Stimulated activated CD4-positive, alpha-beta T cell treated with anti-CD3 and anti-CD28 coated beads, Interleukin-1b, Interleukin-23, amount 100 ng/mL, for 4 hours (primary cell): ENCODE data around the gene DOK7.

Experiments
- DNase-seq, 2 donors: peaks; one replicate each; pipeline ENCODE4 v3.0.0-alpha.2; 2020; ENCODE audit warnings: low read depth in 2 of 2

Gene DOK7

DNA sequence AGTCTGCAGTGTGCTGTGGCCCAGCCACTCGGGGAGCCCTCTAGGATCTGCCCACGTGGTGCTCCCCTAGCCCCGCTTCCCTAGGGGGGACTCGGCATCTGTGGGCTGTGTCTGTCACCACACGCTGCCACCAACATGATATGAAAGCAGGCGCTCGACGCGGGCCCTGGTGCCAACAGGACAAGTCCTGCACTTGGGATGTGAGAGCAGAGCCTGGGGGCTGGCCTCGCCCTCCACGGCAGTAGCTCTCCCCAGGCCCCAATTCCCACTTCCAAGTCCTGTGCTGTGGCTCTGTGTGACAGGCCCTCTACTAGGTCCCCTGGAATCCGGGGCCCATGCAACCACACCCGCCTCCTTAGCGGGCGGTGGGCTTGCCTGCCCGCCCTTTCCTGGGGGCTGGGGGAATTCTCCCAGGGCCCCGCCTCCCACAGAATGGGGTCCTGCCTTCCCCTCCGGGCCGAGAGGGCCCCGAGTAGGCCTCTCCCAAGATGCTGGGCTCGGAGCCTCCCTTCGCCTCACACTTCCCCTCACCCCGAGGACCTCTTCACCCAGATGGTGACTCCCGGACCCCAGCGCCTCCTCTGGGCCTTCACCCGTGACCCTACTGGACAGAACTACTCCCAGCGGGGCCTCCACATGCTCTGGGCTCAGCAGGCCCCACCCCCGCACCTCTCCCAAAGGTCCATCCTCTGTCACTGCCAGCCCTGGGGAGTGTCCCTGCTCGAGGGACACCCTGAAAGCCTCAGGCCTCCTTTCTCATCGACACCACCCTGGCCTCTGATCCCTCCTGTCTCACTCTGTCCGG lies 57.9 kb downstream of the DOK7 start:
- no peak for DNase-seq

DNA sequence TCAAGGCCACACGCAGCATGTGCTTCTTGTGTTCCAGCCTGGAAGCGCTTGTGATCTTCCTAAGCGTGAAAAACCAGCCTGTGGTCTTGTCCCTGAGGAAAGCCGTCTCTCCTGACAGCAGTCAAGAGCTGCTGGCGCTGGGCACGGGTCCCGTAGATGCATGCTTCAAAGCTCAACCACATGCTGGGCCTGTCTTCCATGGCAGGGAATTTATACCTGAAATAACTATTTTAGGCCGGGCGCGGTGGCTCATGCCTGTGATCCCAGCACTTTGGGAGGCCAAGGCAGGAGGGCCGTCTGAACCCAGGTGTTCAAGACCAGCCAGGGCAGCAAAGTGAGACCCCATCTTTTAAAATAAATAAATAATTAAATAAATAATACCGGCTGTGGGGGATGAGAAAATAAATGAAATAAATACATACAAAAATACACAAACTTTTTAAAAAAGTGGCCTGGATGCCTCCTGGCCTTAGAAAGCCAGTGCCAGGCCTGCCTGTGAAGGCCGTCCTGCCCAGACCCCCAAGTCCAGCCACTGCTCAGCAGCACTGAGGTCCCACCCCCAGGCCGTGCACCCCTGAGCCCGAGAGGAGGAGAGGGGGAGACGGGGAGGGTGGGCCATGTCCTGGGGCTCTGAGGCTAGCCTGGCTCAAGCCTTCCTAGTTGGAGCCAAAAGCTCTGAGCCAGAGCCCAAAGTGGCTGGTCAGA lies 58.7 kb downstream of the DOK7 start:
- DNase-seq: no peak

DNA sequence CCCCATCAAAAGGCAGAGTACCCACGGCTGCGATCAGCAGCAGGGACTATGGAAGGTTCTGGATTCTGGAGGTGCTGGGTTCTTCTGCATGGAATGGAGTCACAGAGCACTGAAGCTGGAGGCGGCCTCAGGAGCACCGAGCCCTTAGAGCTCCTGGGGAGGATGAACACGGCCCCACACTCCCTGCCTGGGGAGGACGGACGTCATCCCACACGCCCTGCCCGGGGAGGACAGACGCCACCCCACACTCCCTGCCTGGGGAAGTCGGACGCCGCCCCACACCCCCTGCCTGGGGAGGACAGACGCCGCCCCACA lies 59.2 kb downstream of the DOK7 start:
- DNase-seq: no peak

DNA sequence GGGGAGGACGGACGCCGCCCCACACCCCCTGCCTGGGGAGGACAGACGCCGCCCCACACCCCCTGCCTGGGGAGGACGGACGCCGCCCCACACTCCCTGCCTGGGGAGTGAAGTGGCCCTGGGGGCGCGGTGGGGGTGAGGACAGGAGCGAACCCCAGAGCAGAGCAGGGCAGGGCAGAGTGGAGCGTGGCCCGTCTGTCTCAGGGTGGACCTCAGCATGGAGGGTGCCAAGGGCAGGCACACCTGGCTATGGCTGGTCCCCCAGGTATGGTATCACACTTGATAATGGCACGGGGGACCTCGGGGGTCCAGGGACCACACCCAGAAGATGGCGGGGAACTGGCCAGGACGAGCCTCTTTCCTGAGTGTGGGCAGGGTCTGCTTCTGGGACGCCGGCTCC lies 59.5 kb downstream of the DOK7 start:
- DNase-seq: no peak

DNA sequence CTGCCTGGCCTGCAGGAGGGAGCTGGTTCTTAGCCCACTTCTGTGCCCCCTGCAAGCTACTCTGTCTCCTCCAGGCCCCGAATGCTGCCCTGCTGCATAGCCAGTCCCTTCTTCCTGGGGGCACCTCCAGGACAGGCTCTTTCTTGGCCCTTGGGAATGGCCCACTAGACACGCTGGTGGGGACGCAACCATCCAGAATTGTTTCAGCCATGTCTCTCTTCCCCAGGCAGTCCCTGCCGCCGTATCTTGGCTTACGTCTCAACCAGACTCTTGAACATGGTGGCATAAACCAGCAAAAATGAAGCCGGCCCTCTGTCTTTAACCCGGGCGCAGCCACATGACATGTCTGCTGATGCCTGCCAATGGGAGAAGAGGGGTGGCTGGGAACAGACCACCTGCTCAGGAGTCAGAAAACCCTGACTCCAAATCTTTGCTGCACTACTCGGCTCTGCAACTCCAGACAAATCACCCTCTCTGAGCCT lies 60.1 kb downstream of the DOK7 start:
- DNase-seq: no peak

DNA sequence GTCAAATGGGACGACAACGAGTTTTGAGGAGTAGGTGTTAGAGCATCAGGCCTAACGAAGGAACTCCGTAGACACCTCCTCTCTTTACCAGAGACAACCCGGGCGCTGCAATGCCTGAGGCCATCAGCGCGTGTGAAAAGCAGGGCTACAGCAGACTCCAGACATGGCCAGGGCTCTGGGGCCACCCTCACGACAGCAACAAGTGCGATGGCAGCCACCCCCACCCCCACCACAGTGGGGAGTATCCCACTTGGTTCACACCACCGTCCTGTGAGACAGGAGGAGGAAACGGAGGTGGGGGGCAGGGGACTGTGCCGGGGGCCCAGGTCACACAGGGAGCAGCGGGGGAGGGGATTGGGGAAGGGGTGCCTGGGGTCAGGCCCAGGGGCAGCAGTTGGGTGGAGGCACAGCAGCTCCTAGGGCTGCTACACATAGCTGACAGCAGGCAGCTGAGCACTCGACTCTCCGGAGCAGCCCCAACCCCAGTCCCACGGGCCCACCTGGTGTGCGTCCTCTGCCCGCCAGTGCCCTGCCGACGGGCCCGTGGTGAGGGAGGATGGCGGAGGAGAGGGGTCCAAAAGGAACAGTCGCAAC lies 60.6 kb downstream of the DOK7 start:
- DNase-seq: no peak

DNA sequence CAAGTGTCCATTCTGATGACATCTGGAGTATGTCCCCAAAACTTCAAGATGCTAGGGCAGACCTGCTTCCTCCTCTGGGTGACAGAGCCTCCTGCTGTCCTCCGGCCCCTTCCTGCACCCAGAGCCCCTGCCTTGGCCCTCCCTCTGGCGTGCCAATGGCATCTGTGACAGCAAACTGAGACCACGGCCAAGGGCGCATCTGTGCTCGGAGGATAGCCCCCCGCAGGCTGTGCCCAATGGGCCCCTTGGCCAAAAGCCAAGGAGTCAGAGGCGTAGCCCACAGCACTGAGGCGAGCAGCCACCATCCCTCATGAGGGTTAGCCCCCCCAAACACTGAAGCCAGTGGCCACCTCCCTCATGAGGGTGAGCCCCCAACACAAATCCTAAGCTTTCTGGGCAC lies 61.2 kb downstream of the DOK7 start:
- DNase-seq: no peak

DNA sequence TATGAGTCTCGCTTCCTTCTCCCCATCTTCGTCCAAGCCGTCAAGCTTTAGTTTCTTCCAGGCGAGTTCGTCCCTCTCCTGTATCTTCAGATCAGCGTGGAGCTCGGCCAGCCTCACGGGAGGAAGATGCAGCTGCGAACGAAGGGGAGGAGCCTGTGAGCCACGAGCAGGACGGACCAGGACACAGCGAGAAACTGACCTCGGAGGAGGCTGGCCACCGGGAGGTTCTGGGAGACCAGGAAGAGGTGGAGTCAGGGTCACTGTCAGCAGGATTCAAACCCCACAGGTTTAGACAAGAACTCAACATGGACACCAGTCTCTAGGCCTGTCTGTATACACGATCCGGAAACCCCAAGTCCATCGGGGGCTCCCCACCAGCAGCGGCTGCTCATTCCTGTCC lies 61.8 kb downstream of the DOK7 start:
- no peak for DNase-seq

DNA sequence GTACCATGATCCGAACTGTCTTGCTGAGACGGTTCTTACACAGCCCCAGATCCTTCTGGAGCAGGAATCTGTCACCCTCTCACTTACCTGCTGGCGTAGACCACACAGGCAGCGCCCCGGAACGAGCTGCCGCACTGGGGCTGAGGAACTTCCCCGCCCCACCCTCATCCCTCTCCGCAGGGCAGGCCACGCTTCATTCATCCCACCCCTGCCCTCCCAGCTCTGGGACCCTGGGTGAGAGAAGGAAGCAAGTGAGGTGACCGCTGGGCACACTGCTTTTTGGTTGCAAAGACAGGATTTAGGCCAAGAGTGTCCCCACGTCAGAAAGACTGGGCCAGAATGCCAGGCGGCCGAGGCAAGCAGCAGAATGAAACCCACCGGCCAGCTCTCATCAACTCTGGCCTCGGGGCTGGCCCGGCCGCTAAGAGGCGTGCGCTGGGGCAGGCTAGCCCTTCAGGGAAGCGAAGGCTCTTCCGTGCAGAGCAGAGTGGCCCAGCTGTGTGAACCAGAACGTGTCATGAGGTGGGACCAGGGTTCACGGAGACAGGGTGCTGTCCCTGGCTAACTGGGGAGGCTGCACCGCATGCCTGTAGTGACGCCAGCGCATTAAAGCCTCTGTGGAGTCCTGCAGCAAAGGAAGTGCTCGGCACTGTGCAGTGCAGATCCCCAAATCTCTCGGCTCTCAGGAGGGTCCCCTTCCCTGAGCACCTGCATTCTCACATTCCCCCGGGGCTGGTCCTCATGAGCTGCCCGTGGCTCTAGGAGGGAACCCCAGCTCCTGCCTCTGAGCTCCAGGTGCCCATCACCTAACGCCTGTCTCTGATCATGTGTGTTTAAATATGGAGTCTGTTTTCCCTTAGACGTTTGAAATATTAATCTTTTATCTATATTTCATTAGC lies 62.7 kb downstream of the DOK7 start:
- no peak for DNase-seq

DNA sequence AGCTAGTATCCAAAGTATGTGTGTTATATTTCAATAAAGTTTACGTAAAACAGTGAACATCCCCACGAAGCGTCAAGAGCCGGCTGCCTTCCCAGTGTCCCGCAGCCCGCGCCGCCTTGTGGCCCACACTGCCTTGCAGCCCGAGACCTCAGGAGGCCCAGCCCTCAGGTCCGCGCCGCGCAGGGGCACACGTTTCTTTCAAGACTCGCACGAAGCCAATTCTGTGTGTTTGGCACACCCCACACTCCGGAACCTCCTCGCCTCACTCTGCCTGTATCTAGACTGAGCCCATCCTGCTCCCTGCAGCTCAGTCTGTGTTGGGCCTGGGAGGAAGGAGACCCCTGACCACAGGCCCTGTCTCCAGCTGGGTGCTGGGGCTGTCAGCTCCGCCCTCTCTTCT lies 63.4 kb downstream of the DOK7 start:
- no peak for DNase-seq

DNA sequence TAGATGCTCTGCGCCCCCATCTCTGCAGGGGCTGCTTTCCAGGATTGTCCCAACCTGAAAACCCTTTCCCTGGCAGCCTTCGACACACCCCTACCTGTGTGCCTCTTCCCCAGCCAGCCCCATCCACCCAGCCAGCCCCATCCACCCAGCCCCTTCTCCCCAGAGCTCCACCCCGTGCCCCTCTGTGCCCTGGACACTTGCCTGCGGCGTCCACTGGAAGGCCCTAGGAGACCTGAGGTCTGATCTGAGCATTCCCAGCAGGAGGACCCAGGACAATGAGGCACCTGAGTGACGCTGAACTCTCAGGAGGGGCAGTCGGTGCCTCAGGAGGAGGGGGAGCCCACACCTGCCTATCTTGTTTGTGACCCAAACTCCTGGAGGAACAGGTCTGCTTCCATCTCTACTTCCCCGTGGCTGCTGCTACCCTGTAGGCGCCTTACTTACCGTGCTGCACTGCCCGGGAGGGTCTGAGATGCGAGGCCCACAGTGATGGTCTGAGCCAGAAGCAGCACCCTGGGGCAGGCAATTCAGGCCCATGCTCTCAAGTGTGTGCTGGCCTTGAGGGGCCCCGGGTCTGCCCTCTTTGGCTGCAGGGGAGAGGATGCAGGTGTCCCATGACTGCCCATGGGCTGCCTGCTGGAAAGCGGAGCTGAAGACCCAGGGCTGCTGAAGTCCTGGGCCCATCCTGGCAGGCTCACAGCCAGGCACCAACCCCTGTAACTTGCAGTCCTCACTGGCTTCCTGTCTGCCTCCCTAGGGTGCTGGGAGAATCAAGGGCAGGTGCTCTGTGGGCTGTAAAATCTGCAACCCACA lies 64.2 kb downstream of the DOK7 start:
- no peak for DNase-seq

DNA sequence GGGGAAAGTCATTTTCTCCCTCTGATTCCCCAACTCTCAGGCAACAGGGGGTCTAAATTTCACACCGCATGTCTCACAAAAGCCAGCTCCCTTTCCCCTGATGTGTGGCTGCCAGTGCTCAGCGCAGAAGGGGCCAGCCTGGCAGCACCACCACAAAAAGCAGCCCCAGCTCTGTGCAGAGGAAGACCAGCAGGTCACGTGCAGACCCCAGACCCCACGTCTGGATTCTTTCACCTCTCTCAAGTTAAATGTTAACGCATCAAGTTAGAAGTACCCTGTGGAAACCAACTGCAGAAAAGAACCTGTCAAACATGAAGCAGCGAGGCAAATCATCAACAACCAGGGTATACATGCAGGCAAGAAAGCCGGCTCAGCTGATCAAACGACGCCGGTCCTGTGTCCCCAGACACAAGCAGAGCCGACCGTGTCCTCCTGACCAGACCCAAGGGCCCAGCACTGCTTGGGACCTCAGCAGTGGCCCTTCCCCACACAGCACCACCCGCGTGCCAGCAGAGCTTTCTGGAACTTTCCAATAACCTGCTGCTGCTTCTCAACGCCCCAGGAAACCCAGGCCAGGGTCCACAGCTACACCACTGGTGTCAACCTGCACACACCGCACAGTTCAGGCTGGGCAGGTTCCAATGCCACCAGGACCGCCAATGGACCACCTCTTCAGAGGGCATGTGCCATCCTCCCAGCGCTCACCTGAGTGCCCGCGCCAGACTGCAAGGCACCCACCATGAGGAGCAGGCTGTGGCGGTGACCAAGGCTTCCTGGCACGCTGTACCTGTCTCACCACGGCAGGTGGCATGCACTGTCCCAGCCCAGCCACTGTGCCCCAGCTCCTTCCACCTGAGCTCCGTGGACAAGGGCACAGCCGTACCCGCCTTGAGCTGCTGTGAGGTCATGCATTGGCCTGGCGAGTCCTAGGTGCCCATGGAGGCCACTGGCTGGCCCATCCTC lies 65.1 kb downstream of the DOK7 start:
- DNase-seq: no peak

DNA sequence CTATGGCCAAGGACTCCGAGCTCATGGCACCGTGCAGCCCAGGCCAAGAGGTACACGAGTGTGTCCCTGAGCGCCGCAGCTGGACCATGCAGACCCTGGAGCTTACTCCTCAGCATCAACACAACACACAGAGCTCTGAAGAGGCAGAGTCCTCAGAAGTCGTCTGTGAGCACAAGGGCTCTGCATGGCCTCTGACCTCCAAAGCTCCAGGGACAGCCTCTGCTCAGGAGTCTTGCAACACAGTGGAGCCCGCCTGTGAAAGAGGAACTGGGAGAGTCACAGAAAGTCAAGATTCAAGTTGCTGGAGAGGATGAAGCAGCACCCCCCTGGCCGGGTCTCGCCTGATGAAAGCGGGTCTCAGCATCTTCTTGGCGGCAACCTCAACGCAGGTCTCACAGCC lies 66.3 kb downstream of the DOK7 start:
- DNase-seq: no peak

DNA sequence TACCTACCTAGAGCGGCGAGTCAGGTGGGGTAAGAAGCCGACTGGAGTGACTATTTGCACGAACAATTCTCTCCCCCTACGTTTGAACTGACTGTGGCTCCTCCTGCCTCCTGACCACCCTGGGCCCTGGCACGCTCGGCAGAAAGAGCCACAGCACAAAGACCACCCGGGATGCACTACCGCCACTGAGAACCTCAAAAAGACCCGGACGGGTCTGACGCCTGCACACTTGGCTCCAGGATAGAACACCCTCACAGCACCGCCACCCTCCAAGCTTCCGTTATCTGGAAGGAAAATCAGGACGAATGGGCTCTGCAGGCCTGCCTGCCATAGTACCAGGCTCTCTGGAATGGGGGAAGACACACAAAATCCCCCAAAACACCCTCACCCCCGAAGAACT lies 66.9 kb downstream of the DOK7 start:
- DNase-seq: no peak

DNA sequence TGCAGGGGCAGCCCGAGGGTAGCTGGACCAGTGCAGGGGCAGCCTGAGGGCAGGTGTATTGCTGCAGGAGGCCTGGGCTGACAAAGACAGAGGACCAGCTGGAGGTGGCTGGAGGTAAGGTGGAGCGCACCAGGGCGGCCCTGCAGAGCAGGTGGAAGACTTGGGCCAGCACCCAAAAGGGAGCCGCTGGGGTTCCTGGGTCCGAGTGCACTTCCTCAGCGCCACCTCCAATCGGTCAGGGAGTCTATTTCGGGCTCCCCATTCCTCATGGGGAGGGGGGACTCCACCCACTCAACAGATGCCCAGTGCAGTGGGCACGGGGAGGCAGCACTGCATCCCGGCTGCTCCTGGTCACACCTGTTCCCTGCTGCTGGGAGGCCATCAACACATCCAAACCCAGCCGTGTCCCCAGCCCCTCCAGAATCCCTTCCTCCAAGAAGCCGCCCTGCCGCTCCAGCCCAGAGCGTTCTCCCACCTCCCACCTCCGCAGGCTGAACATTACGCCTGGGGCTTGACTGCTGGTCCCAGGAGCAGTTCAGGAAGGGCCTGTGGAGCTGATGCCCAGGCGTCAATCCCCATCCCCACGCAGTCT lies 67.7 kb downstream of the DOK7 start:
- DNase-seq: no peak

DNA sequence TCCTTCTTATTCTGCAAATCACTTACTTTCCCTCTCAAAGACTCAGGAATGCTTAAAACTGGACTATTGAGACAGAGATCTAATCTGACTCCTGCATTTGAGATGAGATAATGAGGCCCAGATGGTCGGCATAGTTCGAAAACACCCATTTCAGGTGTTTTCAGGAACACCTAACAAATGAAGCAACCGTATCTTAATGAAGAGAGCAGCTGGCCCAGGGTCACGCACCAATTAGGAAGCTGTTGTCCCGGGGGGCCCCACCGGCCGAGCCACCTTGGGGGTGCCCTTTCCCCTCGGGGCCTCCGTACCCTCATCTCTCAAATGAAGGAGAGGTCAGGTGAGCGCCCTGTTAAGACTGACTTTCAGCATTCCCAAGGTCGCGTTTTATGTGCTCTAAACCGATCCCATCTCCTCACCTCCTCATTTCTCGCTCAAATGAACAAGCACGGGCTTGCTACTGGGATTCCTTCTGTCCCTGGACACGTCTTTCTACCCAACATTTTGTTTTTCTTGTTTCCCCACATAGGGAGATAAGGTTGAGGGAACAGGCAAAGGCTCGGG lies 68.3 kb downstream of the DOK7 start:
- DNase-seq: no peak

DNA sequence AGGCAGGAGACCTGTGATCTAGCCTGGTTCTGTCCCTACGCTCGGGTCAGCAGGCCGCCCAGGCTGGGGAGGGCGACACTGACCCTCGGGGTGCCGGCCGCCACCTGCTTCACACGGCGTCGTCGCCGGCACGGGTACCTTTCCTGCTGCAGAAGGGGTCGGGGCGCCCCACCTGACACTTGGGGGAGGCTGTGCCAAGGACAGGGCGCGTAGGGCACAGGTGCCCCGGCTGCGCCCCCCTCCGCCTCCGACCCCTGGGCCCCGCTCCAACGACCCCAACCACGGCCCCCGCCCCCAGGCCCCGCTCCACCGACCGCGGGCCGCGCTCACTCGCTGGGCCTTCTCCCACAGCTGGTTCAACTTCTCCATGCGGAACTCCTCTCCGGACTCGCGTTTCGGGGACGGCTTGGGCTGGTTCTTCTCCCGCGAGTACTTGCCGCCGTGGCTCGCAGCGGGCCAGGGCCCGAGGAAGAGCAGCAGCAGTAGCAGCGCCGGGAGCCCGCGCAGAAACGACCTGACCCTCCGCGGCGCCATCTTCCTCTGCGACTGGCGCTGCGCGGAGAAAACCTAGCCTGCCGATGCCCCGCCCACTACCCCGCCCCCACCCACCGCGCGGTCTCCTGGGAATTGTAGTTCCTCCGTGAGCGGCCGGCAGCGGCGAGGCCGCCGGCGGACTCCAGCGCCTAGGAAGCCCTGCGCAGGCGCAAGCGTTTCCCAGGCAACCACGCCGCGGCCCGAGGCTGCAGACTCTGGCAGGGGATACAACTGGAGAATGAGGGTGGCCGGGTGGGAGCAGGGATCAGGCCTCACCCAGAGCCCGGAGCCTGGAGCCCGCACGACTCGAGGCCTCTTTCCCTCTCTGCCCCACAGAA lies 69.0 kb downstream of the DOK7 start, which contains the start of gene LRPAP1:
LRPAP1 (minus strand) TSS at position 544 of the 872 bp plus-strand sequence; CDS start at position 534, 10 bp downstream.
- DNase-seq: peak; percentile 76 to 86

DNA sequence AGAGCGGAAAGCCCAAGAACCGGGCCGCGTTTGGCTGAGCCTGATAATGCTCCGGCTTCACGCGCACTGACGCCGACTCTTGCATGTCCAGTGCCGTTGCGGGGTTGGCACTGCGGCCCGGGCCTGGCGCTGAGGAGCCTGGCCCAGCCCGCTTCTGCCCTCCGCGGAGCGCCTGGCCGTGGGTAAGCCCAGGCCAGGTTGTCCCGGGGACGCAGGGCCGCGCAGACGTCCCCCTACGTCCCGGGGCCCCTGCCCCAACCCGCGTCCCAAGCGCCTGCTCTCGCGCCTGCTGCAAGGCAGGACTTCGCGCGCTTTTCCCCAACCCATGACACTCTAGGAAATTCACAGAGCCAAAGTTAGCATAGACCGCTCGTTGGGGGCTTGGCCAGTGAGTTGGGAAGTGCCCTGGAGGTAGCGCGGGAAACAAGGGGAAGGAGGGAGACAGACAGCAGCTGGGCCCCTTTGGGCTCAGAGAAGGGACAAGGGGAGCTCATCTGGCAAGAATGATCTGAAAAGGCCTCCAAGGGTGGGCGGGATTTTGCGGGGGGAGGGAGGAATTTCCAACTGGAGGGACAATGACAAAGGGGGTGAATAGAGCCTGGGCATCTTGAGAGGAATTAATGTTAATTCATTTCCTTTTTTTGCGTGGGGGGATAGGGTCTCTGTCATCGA lies 69.8 kb downstream of the DOK7 start:
- no peak for DNase-seq
